Skeletal muscle cell (primary cell): ENCODE results near the gene CALD1.

Experiments
- DNase-seq: peaks from one replicate; pipeline ENCODE4 v3.0.0-alpha.2; 2010; ENCODE audit warnings: low read depth
- H3K4me3 ChIP-seq: 2 replicates; pipeline ENCODE4 v1.5.1; 2011; ENCODE audit warnings: low read depth, mild to moderate bottlenecking, control low read depth, low read length, moderate library complexity

CALD1 gene

DNA sequence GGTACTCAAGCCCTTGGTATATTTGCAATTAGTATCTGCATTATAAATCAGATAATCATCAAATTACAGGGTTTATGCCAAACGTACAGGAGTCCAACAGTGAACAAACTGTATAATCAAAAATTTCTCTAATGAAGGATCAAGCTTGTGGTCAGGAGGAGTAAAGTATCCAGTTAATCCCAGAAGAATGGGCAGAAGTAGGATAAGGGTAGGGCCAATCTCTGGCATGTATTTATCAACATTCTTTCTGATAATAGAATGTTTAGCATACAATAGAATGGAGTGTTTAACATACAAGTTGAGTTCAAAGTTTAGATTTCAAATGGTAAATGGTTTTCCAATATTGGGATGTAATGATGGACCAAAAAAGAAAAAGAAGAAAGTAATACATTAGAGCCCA lies 103.0 kb downstream of the CALD1 start:
- DNase-seq, result no peak
- no peak overlapping the region for H3K4me3 ChIP-seq

DNA sequence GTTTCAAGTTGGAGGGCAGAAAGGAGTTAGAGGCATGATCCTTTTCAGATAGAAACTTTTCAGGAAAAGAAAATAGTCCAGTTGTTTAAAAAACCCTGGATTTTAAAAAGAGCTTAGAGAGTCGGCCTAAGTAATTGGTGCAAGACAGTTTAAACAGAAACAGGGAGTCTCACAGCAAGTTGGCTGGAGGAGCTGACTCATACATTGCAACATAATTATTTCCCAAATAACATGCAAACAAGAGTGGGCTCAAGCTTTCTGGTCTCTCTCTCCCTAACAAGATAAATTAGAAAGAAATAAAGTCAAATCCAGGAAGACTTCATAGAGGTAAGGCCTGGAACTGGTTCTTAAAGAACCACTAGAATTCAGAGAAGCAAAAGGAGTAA lies 106.5 kb downstream of the CALD1 start:
- H3K4me3 ChIP-seq, result no peak overlapping the region
- peak; percentile 81 for DNase-seq

- no peak for DNase-seq
- H3K4me3 ChIP-seq, result no peak overlapping the region
Observed at GRCh38 chr7:134886353-134887057, 107.1 kb downstream of the CALD1 start.

GRCh38 chr7:134887523-134887922 lies 108.1 kb downstream of the CALD1 start:
- no peak for DNase-seq

GRCh38 chr7:134888141-134888740 lies 108.8 kb downstream of the CALD1 start:
- no peak for DNase-seq
- H3K4me3 ChIP-seq, result no peak overlapping the region

More at GRCh38 chr7:134887523-134887922, 108.1 kb downstream of the CALD1 start:
- H3K4me3 ChIP-seq, result no peak overlapping the region

- peak overlapping the region; percentile 64 for H3K4me3 ChIP-seq
Observed at GRCh38 chr7:134890246-134891240, 111.1 kb downstream of the CALD1 start.

DNA sequence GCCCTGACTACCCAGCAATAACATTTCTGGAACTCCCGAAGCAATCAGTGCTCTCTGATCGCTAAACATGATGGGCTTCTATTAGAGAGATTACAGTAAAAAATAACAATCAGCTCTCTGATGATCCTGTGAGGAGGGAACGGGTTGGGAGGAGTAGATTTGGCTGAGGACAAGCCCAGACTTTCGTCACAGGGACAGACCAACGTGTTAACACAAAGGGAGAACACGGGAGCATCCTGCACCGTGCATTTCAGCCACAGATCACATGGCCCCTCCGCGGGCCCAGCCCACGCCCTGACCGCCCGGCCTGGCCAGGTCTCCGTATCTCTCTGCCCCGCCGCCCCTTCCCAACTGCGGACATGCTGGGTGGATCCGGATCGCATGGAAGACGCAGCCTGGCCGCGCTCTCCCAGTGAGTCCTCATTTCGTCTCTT lies 111.8 kb downstream of the CALD1 start:
- peak; percentile 96 for DNase-seq
- H3K4me3 ChIP-seq, result peak overlapping the region; percentile 64

More at GRCh38 chr7:134890246-134891240, 111.1 kb downstream of the CALD1 start:
- DNase-seq, result peak; percentile 74

- peak; percentile 40 for DNase-seq
- H3K4me3 ChIP-seq, result peak overlapping the region; percentile 64
Observed at GRCh38 chr7:134891696-134892678, 112.6 kb downstream of the CALD1 start.

DNA sequence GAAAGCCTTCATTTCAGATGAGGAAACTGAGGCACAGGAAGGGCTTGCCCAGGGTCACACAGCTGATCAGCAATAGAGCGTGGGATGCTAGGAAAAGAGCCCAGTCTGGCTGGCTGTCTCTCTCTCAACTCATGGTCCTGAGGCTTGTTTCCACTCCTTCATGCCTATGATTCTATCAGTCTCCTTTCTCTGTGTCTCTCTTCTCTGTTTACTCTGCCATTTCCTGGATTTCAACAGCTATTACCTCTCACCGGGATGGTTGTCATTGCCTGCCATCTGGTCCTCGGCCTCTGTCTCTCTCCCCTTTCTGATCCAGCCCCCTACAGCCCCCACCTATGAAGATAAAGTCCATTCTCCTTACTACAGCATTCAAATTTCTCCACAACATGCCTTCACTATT lies 113.5 kb downstream of the CALD1 start:
- peak overlapping the region; percentile 64 for H3K4me3 ChIP-seq
- no peak for DNase-seq

GRCh38 chr7:134893920-134894319 lies 114.5 kb downstream of the CALD1 start:
- DNase-seq, result no peak
- H3K4me3 ChIP-seq, result peak overlapping the region; percentile 64

- no peak overlapping the region for H3K4me3 ChIP-seq
- DNase-seq, result no peak
Observed at GRCh38 chr7:134894928-134895327, 115.5 kb downstream of the CALD1 start.

- DNase-seq, result no peak
- H3K4me3 ChIP-seq, result no peak overlapping the region
Observed at GRCh38 chr7:134896073-134896472, 116.6 kb downstream of the CALD1 start.

DNA sequence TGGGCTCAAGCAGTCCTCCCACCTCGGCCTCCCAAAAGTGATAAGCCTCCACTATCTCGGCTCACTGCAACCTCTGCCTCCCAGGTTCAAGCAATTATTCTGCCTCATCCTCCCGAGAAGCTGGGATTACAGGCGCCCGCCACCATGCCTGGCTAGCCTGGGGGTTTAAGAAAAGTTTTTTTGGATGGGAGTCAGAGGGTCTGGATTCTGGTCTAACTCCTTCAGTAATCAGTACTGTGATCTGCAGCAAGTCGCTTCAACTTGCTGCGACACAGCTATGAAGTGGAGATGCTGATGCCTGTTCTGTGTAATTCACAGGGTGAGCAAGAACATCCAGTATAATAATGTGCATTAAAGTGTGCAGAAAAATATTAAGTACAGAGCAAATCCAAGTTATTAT lies 118.5 kb downstream of the CALD1 start:
- no peak for DNase-seq
- no peak overlapping the region for H3K4me3 ChIP-seq

DNA sequence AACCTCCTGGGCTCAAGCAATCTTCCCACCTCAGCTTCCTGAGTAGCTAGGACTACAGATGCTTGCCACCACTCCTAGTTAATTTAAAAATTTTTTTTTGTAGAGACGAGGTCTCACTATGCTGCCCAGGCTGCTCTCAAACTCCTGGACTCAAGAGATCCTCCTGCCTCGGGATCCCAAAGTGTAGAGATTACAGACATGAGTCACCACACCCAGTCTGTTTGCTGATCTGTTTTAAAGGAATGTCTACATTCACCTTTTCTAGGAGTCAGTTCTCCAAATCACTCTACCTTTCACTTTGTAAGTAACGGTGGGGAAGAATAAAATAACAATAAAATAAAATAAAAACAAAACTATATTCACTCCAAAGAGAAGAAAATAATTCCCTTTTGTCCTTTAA lies 120.3 kb downstream of the CALD1 start:
- no peak for DNase-seq
- no peak overlapping the region for H3K4me3 ChIP-seq

- DNase-seq, result no peak
- H3K4me3 ChIP-seq, result no peak overlapping the region
Observed at GRCh38 chr7:134900166-134900982, 120.9 kb downstream of the CALD1 start.

DNA sequence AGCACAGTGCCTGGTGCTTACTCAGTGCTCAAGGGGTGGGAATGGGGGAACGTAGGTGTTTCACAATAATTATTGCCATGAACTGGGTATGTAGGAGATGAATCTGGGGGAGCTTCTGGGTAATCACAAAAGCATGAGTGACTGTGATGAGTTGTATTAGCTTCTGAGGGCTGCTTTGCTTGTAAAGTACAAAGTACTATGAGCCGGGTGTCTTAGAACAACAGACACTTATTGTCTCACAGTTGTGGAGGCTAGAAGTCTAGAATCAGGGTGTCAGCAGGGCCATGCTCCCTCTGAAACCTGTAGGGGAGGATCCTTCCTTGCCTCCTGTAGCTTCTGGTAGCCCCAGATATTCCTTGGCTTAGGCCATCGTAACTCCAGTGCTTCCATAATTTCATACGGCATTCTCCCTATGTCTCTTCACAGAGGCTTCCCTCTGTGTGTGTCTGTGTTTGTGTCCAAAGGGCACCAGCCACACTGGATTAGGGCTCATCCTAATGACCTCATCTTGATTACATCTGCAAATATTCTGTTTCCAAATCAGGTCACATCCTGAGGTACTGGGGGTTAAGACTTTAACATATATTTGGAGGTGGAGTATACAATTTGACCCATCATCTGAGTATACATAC lies 122.1 kb downstream of the CALD1 start:
- DNase-seq, result no peak
- H3K4me3 ChIP-seq, result no peak overlapping the region

DNA sequence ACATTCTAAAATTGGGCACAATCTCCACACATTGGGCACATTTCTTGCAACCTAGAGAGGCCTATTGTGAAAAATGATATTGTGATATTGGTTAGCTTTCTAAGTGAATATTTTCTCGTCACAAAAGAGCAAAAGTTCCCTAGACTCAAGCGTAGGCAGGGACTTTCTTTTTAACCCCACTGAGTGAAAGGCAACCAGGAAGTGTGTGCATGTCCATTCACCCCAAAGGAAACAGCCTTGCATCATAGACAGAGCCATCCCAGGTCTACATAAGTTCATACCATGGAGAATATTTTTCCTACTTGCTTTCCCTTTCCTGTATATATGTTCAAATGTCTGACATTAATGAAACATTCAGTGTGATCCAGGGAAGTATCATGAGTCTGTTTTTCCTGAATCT lies 122.6 kb downstream of the CALD1 start:
- H3K4me3 ChIP-seq, result no peak overlapping the region
- no peak for DNase-seq
